ENCODE results near the gene RYR1.

The RYR1 gene

DNA sequence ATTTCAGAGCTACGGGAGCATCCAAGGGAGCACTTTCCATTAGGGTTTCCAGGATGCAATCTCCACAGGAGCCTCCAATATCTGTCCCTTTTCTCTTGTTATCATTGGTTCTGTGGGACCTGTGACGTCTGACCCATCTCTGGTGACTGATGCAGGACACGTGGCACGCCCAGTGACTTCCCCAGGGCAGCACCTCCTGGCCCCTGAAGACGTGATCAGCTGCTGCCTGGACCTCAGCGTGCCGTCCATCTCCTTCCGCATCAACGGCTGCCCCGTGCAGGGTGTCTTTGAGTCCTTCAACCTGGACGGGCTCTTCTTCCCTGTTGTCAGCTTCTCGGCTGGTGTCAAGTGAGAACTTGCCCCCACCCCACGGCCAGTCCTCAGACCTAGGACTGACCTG is 25.5 kb downstream of the RYR1 start:
- TF ChIP-seq, protein P1, sequence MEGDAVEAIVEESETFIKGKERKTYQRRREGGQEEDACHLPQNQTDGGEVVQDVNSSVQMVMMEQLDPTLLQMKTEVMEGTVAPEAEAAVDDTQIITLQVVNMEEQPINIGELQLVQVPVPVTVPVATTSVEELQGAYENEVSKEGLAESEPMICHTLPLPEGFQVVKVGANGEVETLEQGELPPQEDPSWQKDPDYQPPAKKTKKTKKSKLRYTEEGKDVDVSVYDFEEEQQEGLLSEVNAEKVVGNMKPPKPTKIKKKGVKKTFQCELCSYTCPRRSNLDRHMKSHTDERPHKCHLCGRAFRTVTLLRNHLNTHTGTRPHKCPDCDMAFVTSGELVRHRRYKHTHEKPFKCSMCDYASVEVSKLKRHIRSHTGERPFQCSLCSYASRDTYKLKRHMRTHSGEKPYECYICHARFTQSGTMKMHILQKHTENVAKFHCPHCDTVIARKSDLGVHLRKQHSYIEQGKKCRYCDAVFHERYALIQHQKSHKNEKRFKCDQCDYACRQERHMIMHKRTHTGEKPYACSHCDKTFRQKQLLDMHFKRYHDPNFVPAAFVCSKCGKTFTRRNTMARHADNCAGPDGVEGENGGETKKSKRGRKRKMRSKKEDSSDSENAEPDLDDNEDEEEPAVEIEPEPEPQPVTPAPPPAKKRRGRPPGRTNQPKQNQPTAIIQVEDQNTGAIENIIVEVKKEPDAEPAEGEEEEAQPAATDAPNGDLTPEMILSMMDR (IDR thresholded peaks at IDR 0.05): no peak
- no peak for TF ChIP-seq ZFX (IDR thresholded peaks at IDR 0.05; ENCODE audit: borderline replicate concordance)
- H3K27ac ChIP-seq: no peak overlapping the region

DNA sequence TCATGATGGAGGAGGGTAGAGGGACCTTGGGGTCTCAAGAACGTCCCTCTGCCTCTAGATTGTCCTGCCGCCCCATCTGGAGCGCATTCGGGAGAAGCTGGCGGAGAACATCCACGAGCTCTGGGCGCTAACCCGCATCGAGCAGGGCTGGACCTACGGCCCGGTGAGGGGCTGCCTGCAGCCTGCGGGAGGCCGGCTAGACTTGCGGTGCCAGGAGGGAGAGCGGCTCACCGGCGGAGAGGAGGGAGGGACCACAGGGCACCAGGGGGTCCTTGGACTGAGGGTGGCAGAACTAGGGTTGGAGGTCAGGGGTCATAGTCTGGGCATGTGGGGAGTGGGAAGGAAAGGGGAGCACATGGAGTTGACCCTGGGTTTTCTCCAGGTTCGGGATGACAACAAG is 29.9 kb downstream of the RYR1 start:
- no peak overlapping the region for H3K27ac ChIP-seq
- TF ChIP-seq, protein P1 (IDR thresholded peaks at IDR 0.05): no peak
- TF ChIP-seq ZFX (IDR thresholded peaks at IDR 0.05; ENCODE audit: borderline replicate concordance): no peak

DNA sequence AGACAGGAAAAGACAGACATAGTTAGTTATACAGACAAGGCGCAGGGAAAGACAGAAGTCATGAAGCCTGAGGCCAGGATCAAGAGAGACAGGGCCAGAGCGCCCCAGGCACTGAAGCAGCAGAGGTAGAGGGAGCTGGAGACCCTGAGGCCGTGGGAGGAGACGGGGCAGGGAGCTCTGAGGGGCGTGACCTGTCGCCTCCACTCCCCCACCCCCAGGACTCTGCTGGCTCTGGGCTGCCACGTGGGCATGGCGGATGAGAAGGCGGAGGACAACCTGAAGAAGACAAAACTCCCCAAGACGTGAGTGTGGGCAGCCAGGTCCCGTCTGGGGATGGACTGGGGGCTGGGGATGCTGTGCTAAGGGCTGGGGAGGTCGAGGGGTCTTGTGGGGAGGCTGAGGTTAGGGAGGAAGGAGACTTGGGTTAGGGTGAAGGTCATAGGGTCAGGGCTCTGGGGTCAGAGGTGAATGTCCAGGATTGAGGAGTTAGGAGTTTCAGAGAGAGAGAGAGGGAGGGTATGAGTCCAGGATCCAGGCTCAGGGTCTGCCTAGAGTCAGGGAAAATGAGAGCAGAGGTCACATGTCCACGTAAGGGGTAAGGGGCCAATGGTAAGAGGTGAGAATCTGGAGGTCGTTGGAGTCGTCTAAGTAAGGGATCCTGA is 31.1 kb downstream of the RYR1 start:
- TF ChIP-seq, protein P1 (IDR thresholded peaks at IDR 0.05): no peak
- TF ChIP-seq ZFX (IDR thresholded peaks at IDR 0.05; ENCODE audit: borderline replicate concordance): no peak
- H3K27ac ChIP-seq: no peak overlapping the region

DNA sequence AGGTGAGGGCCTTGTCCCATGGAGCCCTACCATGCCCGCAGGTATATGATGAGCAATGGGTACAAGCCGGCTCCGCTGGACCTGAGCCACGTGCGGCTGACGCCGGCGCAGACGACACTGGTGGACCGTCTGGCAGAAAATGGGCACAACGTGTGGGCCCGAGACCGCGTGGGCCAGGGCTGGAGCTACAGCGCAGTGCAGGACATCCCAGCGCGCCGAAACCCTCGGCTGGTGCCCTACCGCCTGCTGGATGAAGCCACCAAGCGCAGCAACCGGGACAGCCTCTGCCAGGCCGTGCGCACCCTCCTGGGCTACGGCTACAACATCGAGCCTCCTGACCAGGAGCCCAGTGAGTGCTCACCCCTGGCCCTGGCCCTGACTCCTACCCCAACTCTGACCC is 32.6 kb downstream of the RYR1 start:
- H3K27ac ChIP-seq: no peak overlapping the region

DNA sequence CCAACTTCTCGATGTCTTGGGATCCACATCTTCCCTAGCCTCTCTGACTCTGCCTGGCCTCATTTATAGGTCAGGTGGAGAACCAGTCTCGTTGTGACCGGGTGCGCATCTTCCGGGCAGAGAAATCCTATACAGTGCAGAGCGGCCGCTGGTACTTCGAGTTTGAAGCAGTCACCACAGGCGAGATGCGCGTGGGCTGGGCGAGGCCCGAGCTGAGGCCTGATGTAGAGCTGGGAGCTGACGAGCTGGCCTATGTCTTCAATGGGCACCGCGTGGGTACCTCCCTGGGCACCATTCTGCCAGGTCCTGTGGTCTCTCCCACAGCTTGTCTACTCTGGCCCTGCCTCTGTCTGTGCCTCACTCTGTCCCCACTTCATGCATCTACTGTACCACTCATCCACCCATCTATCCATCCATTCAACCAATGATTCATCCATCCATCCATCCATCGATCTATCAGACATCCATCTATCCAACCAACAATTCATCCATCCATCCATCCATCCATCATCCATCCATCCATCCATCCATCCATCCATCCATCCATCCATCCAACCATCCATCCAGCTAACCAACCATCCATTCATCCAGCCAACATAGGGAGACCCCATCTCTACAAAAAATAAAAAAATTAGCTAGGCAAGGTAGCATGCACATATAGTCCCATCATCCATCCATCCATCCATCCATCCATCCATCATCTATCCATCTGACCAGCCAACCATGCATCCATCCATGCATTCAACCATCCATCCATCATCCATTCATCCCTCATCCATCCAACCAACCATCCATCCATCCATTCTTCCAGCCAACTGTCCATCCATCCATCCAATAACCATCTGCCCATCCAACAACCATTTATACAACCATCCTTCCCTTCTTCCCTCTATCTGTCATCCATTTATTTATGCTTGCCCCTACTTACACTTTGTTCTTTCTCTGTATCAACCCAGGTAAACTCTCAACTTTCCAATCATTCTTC is 34.3 kb downstream of the RYR1 start:
- H3K27ac ChIP-seq: no peak overlapping the region
- TF ChIP-seq, protein P1 (IDR thresholded peaks at IDR 0.05): no peak
- TF ChIP-seq ZFX (IDR thresholded peaks at IDR 0.05; ENCODE audit: borderline replicate concordance): no peak

More for the DNA sequence above, 32.6 kb downstream of the RYR1 start:
- TF ChIP-seq, protein P1 (IDR thresholded peaks at IDR 0.05): no peak
- no peak for TF ChIP-seq ZFX (IDR thresholded peaks at IDR 0.05; ENCODE audit: borderline replicate concordance)

DNA sequence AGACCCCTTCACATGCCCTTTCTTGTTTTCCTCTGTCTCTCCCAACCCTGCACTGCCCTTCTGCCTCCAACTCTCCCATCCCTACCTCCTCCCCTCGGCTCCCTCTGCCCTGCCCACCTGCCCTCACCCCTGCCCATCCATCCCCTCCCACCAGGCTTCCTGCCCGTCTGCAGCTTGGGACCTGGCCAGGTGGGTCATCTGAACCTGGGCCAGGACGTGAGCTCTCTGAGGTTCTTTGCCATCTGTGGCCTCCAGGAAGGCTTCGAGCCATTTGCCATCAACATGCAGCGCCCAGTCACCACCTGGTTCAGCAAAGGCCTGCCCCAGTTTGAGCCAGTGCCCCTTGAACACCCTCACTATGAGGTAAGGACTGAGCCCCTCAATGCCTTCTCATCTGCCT is 35.7 kb downstream of the RYR1 start:
- no peak for TF ChIP-seq ZFX (IDR thresholded peaks at IDR 0.05; ENCODE audit: borderline replicate concordance)
- TF ChIP-seq, protein P1 (IDR thresholded peaks at IDR 0.05): no peak

More for the DNA sequence above, 35.7 kb downstream of the RYR1 start:
- H3K27ac ChIP-seq: no peak overlapping the region

Data from 22Rv1 (cell line).